ENCODE measurements around the gene TOR1AIP2. TPM values are rescaled to one million over a fixed set of nuclear protein-coding genes. Genes with fewer than 3 reads are reported as not detected.

The TOR1AIP2 gene
- total RNA-seq, 4 donors from 2014 or later: 45.4 to 314 (median 218) TPM

DNA sequence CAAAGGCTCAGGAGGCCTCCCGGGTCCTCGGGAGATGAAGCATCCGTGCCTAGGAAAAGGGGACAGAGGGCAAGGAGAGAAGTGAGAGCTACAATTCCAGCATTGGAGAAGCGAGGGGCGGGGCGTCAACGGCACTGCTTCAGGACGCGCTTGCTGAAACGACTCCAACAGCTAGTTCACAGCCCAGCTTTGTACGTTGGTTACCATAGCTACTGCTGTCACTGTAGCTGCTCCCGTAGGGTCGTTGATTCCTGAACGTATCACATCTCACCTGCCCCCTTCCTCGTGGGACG, 63.1 kb downstream of the TOR1AIP2 start:
- Histone ChIP-seq H3K4me1 (peaks cover 3 to 14% (median 8%) of the 10 kb centered on the region in 4 donors), H3K36me3 (no peaks in the 10 kb centered on the region), H3K27ac (peak overlapping the region in 1 of 4 donors; percentile 35), H3K9me3 (no peaks in the 10 kb centered on the region), H3K4me3 (peak overlapping the region; percentile 28 to 54 (median 43)), H3K27me3 (no peaks in the 10 kb centered on the region)
- TF ChIP-seq, protein P1, sequence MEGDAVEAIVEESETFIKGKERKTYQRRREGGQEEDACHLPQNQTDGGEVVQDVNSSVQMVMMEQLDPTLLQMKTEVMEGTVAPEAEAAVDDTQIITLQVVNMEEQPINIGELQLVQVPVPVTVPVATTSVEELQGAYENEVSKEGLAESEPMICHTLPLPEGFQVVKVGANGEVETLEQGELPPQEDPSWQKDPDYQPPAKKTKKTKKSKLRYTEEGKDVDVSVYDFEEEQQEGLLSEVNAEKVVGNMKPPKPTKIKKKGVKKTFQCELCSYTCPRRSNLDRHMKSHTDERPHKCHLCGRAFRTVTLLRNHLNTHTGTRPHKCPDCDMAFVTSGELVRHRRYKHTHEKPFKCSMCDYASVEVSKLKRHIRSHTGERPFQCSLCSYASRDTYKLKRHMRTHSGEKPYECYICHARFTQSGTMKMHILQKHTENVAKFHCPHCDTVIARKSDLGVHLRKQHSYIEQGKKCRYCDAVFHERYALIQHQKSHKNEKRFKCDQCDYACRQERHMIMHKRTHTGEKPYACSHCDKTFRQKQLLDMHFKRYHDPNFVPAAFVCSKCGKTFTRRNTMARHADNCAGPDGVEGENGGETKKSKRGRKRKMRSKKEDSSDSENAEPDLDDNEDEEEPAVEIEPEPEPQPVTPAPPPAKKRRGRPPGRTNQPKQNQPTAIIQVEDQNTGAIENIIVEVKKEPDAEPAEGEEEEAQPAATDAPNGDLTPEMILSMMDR (IDR thresholded peaks at IDR 0.05): no peak
- TF ChIP-seq POLR2A (IDR thresholded peaks at IDR 0.05): no peak
- DNase-seq: no peak

DNA sequence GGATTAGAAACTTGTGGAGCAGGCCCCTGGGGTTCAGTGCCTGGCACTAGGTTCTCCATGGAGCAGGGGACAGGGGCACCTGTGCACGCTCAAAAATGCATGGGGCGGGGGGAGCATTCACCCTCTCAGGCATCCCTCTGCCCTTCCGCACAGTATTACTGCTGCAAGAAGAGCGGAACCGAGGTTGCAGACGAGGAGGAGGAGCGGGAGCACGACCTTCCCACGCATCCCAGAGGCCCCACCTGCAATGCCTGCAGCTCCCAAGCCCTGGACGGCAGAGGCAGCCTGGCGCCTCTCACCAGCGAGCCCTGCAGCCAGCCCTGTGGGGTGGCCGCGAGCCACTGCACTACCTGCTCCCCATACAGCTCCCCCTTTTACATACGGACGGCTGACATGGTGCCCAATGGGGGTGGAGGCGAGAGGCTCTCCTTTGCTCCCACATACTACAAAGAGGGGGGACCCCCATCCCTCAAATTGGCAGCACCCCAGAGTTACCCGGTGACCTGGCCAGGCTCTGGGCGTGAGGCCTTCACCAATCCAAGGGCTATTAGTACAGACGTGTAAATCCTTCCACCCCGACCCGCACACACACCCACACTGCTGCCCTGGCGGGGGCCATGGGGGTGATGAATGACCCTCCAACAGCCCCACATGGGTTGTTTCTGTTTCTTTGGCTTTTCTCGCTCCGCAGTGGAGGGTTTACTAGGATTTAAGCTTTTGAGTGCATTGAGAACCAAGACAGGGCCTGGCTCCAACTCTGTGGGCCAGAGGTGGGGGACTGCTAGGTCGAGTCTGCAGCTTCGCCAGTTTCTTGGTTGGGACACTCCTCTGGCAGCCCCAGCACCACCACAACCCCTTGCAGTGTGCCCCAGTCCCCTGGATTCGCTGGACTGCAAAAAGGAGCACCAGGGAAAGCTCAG, 63.7 kb downstream of the TOR1AIP2 start:
- H3K27me3 ChIP-seq: no peaks in the 10 kb centered on the region
- peaks cover 3 to 14% (median 8%) of the 10 kb centered on the region in 4 donors for H3K4me1 ChIP-seq
- peak overlapping the region in 3 of 4 donors; percentile 39 to 54 (median 47) for H3K4me3 ChIP-seq
- peak overlapping the region in 1 of 4 donors; percentile 35 for H3K27ac ChIP-seq
- H3K9me3 ChIP-seq: no peaks in the 10 kb centered on the region
- TF ChIP-seq, protein P1 (IDR thresholded peaks at IDR 0.05): no peak
- TF ChIP-seq POLR2A (IDR thresholded peaks at IDR 0.05): no peak
- H3K36me3 ChIP-seq: no peaks in the 10 kb centered on the region
- no peak for DNase-seq

DNA sequence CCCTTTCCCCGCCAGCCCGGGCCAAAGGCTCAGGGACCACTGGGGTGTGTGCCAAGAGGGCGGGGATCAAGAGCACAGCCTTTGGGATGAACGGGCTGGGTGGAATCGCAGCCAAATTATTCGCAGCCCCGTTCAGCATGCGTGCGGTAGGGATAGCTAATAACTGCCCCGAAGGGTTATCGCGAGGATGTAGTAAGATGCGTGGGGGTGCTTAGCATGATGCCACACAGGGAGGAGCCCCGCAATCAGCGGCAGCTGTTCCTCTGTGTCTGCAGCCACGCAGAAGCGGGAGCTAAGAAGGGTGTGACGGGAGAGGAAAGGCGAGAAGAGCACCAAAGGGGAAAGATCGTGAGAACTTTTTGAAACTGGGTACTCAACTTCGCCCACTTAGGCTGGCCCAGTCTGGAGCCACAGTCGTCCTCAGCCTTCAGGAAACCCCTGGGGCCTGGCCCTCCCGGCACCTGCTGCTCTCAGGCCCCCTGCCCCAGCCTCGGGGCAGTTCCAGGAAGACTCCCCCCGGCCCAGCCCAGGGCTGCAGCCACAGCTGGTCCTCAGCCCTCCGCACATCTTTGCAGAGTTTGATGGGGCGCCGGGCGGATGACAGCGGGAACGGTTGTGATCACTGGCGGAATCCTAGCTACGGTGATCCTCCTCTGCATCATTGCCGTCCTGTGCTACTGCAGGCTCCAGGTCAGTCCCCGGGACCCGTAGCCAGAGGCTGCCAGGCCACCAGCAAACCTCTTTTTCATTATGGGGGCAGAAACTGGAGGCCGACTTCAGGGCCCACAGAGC, 64.9 kb downstream of the TOR1AIP2 start:
- Histone ChIP-seq H3K4me3 (no peak overlapping the region), H3K9me3 (no peaks in the 10 kb centered on the region), H3K36me3 (no peaks in the 10 kb centered on the region), H3K27ac (no peak overlapping the region), H3K27me3 (no peaks in the 10 kb centered on the region), H3K4me1 (peaks cover 3 to 14% (median 8%) of the 10 kb centered on the region in 4 donors)
- DNase-seq: no peak
- TF ChIP-seq POLR2A (IDR thresholded peaks at IDR 0.05): no peak
- TF ChIP-seq, protein P1 (IDR thresholded peaks at IDR 0.05): no peak

DNA sequence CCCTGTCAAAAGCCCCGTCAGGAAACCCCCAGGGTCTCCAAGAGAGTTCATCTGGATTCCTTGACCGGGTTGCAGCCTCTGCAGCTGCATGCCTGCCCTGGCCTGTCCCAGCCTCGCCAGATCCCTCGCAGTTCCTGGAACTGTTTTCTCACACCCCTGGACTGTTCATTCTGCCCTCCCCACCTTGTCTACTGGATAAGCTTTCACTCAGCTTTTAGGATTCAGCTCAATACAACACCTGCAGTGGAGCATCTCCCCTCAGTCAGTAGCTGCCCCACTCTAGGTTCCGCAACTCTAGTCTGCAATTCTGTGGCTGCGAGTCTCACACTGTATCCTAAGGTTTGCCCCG, 67.3 kb downstream of the TOR1AIP2 start:
- DNase-seq: no peak
- peaks cover 3 to 9% (median 6%) of the 10 kb centered on the region in 4 donors for H3K4me1 ChIP-seq
- TF ChIP-seq, protein P1 (IDR thresholded peaks at IDR 0.05): no peak
- TF ChIP-seq POLR2A (IDR thresholded peaks at IDR 0.05): no peak
- no peaks in the 10 kb centered on the region for H3K27me3 ChIP-seq
- H3K36me3 ChIP-seq: no peaks in the 10 kb centered on the region
- H3K4me3 ChIP-seq: no peak overlapping the region
- H3K9me3 ChIP-seq: no peaks in the 10 kb centered on the region
- no peak overlapping the region for H3K27ac ChIP-seq

DNA sequence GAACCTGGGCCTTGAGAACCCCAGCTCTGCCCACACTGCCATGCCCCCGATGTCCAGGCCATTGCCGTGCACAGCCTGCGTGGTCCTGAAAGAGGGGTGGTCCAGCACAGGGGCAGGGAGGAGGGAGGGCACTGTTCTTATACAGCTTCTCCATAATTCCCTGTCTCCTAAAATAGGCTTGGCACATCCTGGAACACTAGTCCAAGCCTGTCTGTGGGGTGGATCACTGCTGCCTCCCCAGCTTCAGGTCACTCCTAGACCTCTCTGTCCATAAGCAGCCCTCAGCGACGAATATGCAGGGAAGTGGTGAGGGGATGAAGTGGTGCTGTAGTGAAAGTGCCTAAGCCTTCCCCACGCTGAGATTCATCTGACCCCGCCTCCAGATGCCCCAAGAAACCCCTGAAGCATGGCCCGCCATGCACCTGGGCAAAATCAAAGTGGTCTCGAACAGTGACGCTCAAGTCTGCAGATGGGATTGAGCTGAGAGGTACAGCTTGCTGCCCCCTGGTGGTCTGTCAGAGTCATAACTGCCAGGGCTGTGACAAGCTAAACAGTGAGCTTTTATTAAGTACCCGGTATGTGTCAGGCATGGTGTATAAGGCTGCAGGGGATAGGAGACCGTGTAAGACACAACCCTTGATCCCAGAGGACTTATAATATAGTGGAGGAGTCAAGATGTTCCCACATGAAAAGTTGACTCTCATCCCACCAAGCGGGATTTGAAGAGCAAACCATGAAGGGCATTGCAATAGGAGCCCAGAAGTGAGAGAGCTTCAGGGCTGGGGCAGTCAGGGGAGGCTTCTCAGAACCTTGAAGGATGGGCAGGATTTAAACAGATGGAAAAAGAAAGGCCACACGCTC, 67.9 kb downstream of the TOR1AIP2 start:
- Histone ChIP-seq H3K9me3 (no peaks in the 10 kb centered on the region), H3K4me3 (no peak overlapping the region), H3K36me3 (no peaks in the 10 kb centered on the region), H3K27me3 (no peaks in the 10 kb centered on the region), H3K27ac (no peak overlapping the region), H3K4me1 (peaks cover 3 to 6% (median 5%) of the 10 kb centered on the region in 4 donors)
- TF ChIP-seq, protein P1 (IDR thresholded peaks at IDR 0.05): peak; percentile 59 to 91 (median 83)
- TF ChIP-seq POLR2A (IDR thresholded peaks at IDR 0.05): no peak
- peak; percentile 34 to 81 (median 65) for DNase-seq
